Adipocyte (in vitro differentiated cells): ENCODE results near the gene ABAT.

Source experiments
- DNase-seq: peaks from one replicate; pipeline ENCODE4 v3.0.0-alpha.2; 2015; ENCODE audit warnings: low read depth
- H3K27me3 ChIP-seq: replicated peaks from 2 replicates; pipeline ENCODE4 v1.7.0; 2013; ENCODE audit warnings: mild to moderate bottlenecking, low read length, moderate library complexity; ENCODE audit not compliant: control insufficient read depth, insufficient read depth
- H3K36me3 ChIP-seq: 2 replicates; pipeline ENCODE4 v1.7.0; 2013; ENCODE audit warnings: low read length, mild to moderate bottlenecking, moderate library complexity; ENCODE audit not compliant: control insufficient read depth, insufficient read depth, severe bottlenecking
- H3K4me1 ChIP-seq: 2 replicates; pipeline ENCODE4 v1.7.0; 2013; ENCODE audit warnings: mild to moderate bottlenecking, low read length, moderate library complexity; ENCODE audit not compliant: control insufficient read depth, insufficient read depth
- H3K4me3 ChIP-seq: 2 replicates; pipeline ENCODE4 v1.7.0; 2013; ENCODE audit warnings: mild to moderate bottlenecking, low read length, moderate library complexity
- H3K9ac ChIP-seq: 2 replicates; pipeline ENCODE4 v1.7.0; 2013; ENCODE audit warnings: mild to moderate bottlenecking, low read length, moderate library complexity
- H3K9me3 ChIP-seq: 2 replicates; pipeline ENCODE4 v1.7.0; 2013; ENCODE audit warnings: mild to moderate bottlenecking, low read length, moderate library complexity; ENCODE audit not compliant: control insufficient read depth

The ABAT gene

GRCh38 chr16:8721336-8722024 lies 47.1 kb downstream of the ABAT start:
- no peak overlapping the region for H3K9ac ChIP-seq
- no peaks in the 10 kb centered on the region for H3K36me3 ChIP-seq
- H3K9me3 ChIP-seq = peaks cover 7% of the 10 kb centered on the region
- DNase-seq = no peak
- H3K4me3 ChIP-seq = no peak overlapping the region
- H3K4me1 ChIP-seq = peaks cover 3% of the 10 kb centered on the region
- H3K27me3 ChIP-seq = peaks cover 2% of the 10 kb centered on the region

GRCh38 chr16:8722025-8722348 lies 47.6 kb downstream of the ABAT start:
- Histone ChIP-seq H3K36me3 (no peaks in the 10 kb centered on the region), H3K9ac (no peak overlapping the region), H3K4me1 (peaks cover 3% of the 10 kb centered on the region), H3K4me3 (no peak overlapping the region), H3K9me3 (peaks cover 7% of the 10 kb centered on the region), H3K27me3 (peaks cover 2% of the 10 kb centered on the region)
- DNase-seq = no peak

GRCh38 chr16:8725513-8726178 lies 51.2 kb downstream of the ABAT start:
- no peaks in the 10 kb centered on the region for H3K27me3 ChIP-seq
- H3K4me1 ChIP-seq = peaks cover 2% of the 10 kb centered on the region
- no peaks in the 10 kb centered on the region for H3K9me3 ChIP-seq
- H3K4me3 ChIP-seq = no peak overlapping the region
- H3K36me3 ChIP-seq = no peaks in the 10 kb centered on the region
- no peak overlapping the region for H3K9ac ChIP-seq
- no peak for DNase-seq

- H3K4me3 ChIP-seq = no peak overlapping the region
- DNase-seq = no peak
- no peaks in the 10 kb centered on the region for H3K36me3 ChIP-seq
Observed at GRCh38 chr16:8727131-8727806, 52.9 kb downstream of the ABAT start.

GRCh38 chr16:8727857-8728618 lies 53.6 kb downstream of the ABAT start:
- Histone ChIP-seq H3K27me3 (no peaks in the 10 kb centered on the region), H3K4me1 (no peaks in the 10 kb centered on the region), H3K36me3 (no peaks in the 10 kb centered on the region), H3K4me3 (no peak overlapping the region), H3K9me3 (no peaks in the 10 kb centered on the region), H3K9ac (no peak overlapping the region)
- DNase-seq = no peak

More at GRCh38 chr16:8727131-8727806, 52.9 kb downstream of the ABAT start:
- H3K9ac ChIP-seq = no peak overlapping the region
- H3K4me1 ChIP-seq = no peaks in the 10 kb centered on the region
- H3K27me3 ChIP-seq = no peaks in the 10 kb centered on the region
- no peaks in the 10 kb centered on the region for H3K9me3 ChIP-seq

GRCh38 chr16:8729779-8730334 lies 55.4 kb downstream of the ABAT start:
- no peak for DNase-seq
- Histone ChIP-seq H3K9ac (no peak overlapping the region), H3K4me3 (no peak overlapping the region), H3K9me3 (no peaks in the 10 kb centered on the region), H3K27me3 (no peaks in the 10 kb centered on the region), H3K4me1 (no peaks in the 10 kb centered on the region), H3K36me3 (no peaks in the 10 kb centered on the region)

- DNase-seq = no peak
- Histone ChIP-seq H3K36me3 (no peaks in the 10 kb centered on the region), H3K9me3 (no peaks in the 10 kb centered on the region), H3K4me1 (no peaks in the 10 kb centered on the region), H3K4me3 (no peak overlapping the region), H3K9ac (no peak overlapping the region), H3K27me3 (no peaks in the 10 kb centered on the region)
Observed at GRCh38 chr16:8730335-8730915, 56.0 kb downstream of the ABAT start.

- no peaks in the 10 kb centered on the region for H3K27me3 ChIP-seq
- DNase-seq = no peak
- no peak overlapping the region for H3K9ac ChIP-seq
- H3K36me3 ChIP-seq = no peaks in the 10 kb centered on the region
- H3K4me3 ChIP-seq = no peak overlapping the region
- H3K9me3 ChIP-seq = no peaks in the 10 kb centered on the region
- no peaks in the 10 kb centered on the region for H3K4me1 ChIP-seq
Observed at GRCh38 chr16:8733849-8734540, 59.6 kb downstream of the ABAT start.

GRCh38 chr16:8735574-8735973 lies 61.2 kb downstream of the ABAT start:
- no peaks in the 10 kb centered on the region for H3K4me1 ChIP-seq
- H3K4me3 ChIP-seq = no peak overlapping the region
- DNase-seq = no peak
- no peaks in the 10 kb centered on the region for H3K36me3 ChIP-seq
- H3K9me3 ChIP-seq = no peaks in the 10 kb centered on the region
- no peaks in the 10 kb centered on the region for H3K27me3 ChIP-seq
- no peak overlapping the region for H3K9ac ChIP-seq

GRCh38 chr16:8736123-8736668 lies 61.8 kb downstream of the ABAT start:
- H3K4me3 ChIP-seq = no peak overlapping the region
- no peaks in the 10 kb centered on the region for H3K27me3 ChIP-seq
- H3K9me3 ChIP-seq = no peaks in the 10 kb centered on the region
- peaks cover 6% of the 10 kb centered on the region for H3K4me1 ChIP-seq
- H3K36me3 ChIP-seq = no peaks in the 10 kb centered on the region
- no peak overlapping the region for H3K9ac ChIP-seq
- DNase-seq = no peak
